IMR-90 (cell line): ENCODE measurements around the gene MAP2. TPM values are rescaled to one million over a fixed set of nuclear protein-coding genes. Genes with fewer than 3 reads are reported as not detected.

Experiments
- ATAC-seq: fragments of 200-7000 bp; cut with Tn5 transposase; 2 replicates; pipeline ENCODE4 v1.9.1; 2020; ENCODE audit warnings: low read depth, mild to moderate bottlenecking, moderate library complexity
- BruUV-seq: library from RNA; stranded (reverse); fragments of 400-500 nt; replicated peaks from 2 replicates; lab custom pipeline; 2021; lab: Mats Ljungman, UMichigan
- CTCF ChIA-PET: fragments of 300-600 bp; formaldehyde crosslinking; extraction: SDS; loops from one replicate; lab custom pipeline; 2021; ENCODE audit warnings: antibody characterized with exemption; lab: Yijun Ruan, JAX
- POLR2A ChIA-PET: fragments of 300-600 bp; sonication (Branson Sonifier 250); formaldehyde crosslinking; loops from one replicate; lab custom pipeline; 2022; ENCODE audit warnings: antibody characterized with exemption; ENCODE audit not compliant: unreplicated experiment; lab: Charles Lee
- DNase-seq: peaks from one replicate; pipeline ENCODE4 v3.0.0; 2013
- H2AFZ ChIP-seq: replicated peaks from 2 replicates; pipeline ENCODE3; 2013; ENCODE audit warnings: low read length, mild to moderate bottlenecking; ENCODE audit not compliant: poor library complexity
- H2AK5ac ChIP-seq: 2 replicates; pipeline ENCODE4 v1.6.1; 2013; ENCODE audit warnings: low read depth, low read length, inconsistent platforms
- H2AK9ac ChIP-seq: replicated peaks from 2 replicates; pipeline ENCODE3; 2013; ENCODE audit warnings: mild to moderate bottlenecking, low read depth, low read length, moderate library complexity; ENCODE audit not compliant: poor library complexity
- H2BK120ac ChIP-seq: 2 replicates; pipeline ENCODE4 v1.6.1; 2013; ENCODE audit warnings: low read depth, low read length, inconsistent platforms
- H2BK15ac ChIP-seq: 3 replicates; pipeline ENCODE4 v1.6.1; 2013; ENCODE audit warnings: low read depth, low read length, inconsistent platforms
- H2BK20ac ChIP-seq: 2 replicates; pipeline ENCODE4 v1.6.1; 2013; ENCODE audit warnings: low read depth, mild to moderate bottlenecking, inconsistent platforms, low read length, moderate library complexity
- H2BK5ac ChIP-seq: 2 replicates; pipeline ENCODE4 v1.6.1; 2013; ENCODE audit warnings: mild to moderate bottlenecking, low read depth, low read length, inconsistent platforms; ENCODE audit not compliant: poor library complexity, severe bottlenecking
- H3K14ac ChIP-seq: replicated peaks from 2 replicates; pipeline ENCODE4 v1.6.1; 2013; ENCODE audit warnings: low read depth, low read length, inconsistent platforms
- H3K18ac ChIP-seq: 2 replicates; pipeline ENCODE4 v1.6.1; 2013; ENCODE audit warnings: low read depth, low read length, control low read depth
- H3K23ac ChIP-seq: 2 replicates; pipeline ENCODE4 v1.6.1; 2013; ENCODE audit warnings: low read depth, low read length, inconsistent platforms
- H3K27ac ChIP-seq: 2 replicates; pipeline ENCODE4 v1.5.1; 2013; ENCODE audit warnings: mild to moderate bottlenecking, control low read depth, low read length; ENCODE audit not compliant: insufficient read depth
- H3K27me3 ChIP-seq: 2 replicates; pipeline ENCODE4 v1.6.1; 2013; ENCODE audit warnings: low read length; ENCODE audit not compliant: control insufficient read depth, insufficient read depth
- H3K36me3 ChIP-seq: 2 replicates; pipeline ENCODE4 v1.6.1; 2013; ENCODE audit warnings: low read length, mixed read lengths; ENCODE audit not compliant: control insufficient read depth, insufficient read depth
- H3K4ac ChIP-seq: 2 replicates; pipeline ENCODE4 v1.6.1; 2013; ENCODE audit warnings: low read depth, low read length, inconsistent platforms
- H3K4me1 ChIP-seq: 2 replicates; pipeline ENCODE4 v1.6.1; 2013; ENCODE audit warnings: low read length, mixed read lengths; ENCODE audit not compliant: control insufficient read depth, insufficient read depth
- H3K4me2 ChIP-seq: 2 replicates; pipeline ENCODE4 v1.6.1; 2013; ENCODE audit warnings: low read depth, mild to moderate bottlenecking, control low read depth, low read length, moderate library complexity
- H3K4me3 ChIP-seq: 2 replicates; pipeline ENCODE4 v1.5.1; 2013; ENCODE audit warnings: low read depth, mild to moderate bottlenecking, control low read depth, low read length, moderate library complexity; ENCODE audit not compliant: insufficient read depth
- H3K56ac ChIP-seq: 2 replicates; pipeline ENCODE4 v1.6.1; 2013; ENCODE audit warnings: low read length, inconsistent platforms; ENCODE audit not compliant: insufficient read depth; ENCODE audit errors: extremely low read depth
- H3K79me1 ChIP-seq, 2 experiments: 2 replicates each; pipeline ENCODE4 v1.6.1; 2013; ENCODE audit warnings: low read length in 2 of 2, inconsistent platforms in 1 of 2, low read depth in 1 of 2
- H3K9ac ChIP-seq: 2 replicates; pipeline ENCODE4 v1.6.1; 2013; ENCODE audit warnings: low read depth, low read length, control low read depth
- H3K9me1 ChIP-seq: 2 replicates; pipeline ENCODE4 v1.6.1; 2013; ENCODE audit warnings: low read length, inconsistent platforms; ENCODE audit not compliant: insufficient read depth
- H3K9me3 ChIP-seq: 2 replicates; pipeline ENCODE4 v1.6.1; 2013; ENCODE audit warnings: low read length; ENCODE audit not compliant: control insufficient read depth, insufficient read depth
- H4K20me1 ChIP-seq: 2 replicates; pipeline ENCODE4 v1.6.1; 2013; ENCODE audit warnings: low read length, inconsistent platforms; ENCODE audit not compliant: insufficient read depth
- H4K5ac ChIP-seq: 2 replicates; pipeline ENCODE4 v1.6.1; 2013; ENCODE audit warnings: mild to moderate bottlenecking, low read depth, low read length, control low read depth
- H4K8ac ChIP-seq, 2 experiments: 2 replicates each; pipeline ENCODE4 v1.6.1; 2013; ENCODE audit warnings: low read depth in 2 of 2, low read length in 2 of 2, control low read depth in 1 of 2, inconsistent platforms in 1 of 2
- H4K91ac ChIP-seq: 2 replicates; pipeline ENCODE4 v1.6.1; 2013; ENCODE audit warnings: low read depth, low read length, inconsistent platforms; ENCODE audit not compliant: insufficient read depth
- BHLHE40 ChIP-seq: fragments of 150-350 bp; IDR thresholded peaks from 2 replicates; pipeline ENCODE4 v1.6.1; 2016; ENCODE audit warnings: mild to moderate bottlenecking, low read depth, low read length
- CHD1 ChIP-seq: IDR thresholded peaks from 2 replicates; pipeline ENCODE4 v1.6.1; 2012; ENCODE audit warnings: low read depth, low read length, improper control_type of control experiment
- ELK1 ChIP-seq: fragments of 150-350 bp; IDR thresholded peaks from 2 replicates; pipeline ENCODE4 v1.6.1; 2016; ENCODE audit warnings: low read depth, mild to moderate bottlenecking, low read length, moderate library complexity, borderline replicate concordance
- MAFK ChIP-seq: IDR thresholded peaks from 2 replicates; pipeline ENCODE4 v1.6.1; 2012; ENCODE audit warnings: low read depth, low read length, improper control_type of control experiment
- MAZ ChIP-seq: IDR thresholded peaks from 2 replicates; pipeline ENCODE4 v1.6.1; 2012; ENCODE audit warnings: low read depth, mild to moderate bottlenecking, low read length, improper control_type of control experiment, moderate library complexity, borderline replicate concordance
- MXI1 ChIP-seq: IDR thresholded peaks from 2 replicates; pipeline ENCODE4 v1.6.1; 2012; ENCODE audit warnings: low read depth, mild to moderate bottlenecking, low read length, moderate library complexity, borderline replicate concordance
- NFE2L2 ChIP-seq: fragments of 150-350 bp; IDR thresholded peaks from 2 replicates; pipeline ENCODE4 v1.6.1; 2016; ENCODE audit warnings: low read depth, mild to moderate bottlenecking, low read length
- POLR2A ChIP-seq: IDR thresholded peaks from 2 replicates; pipeline ENCODE4 v1.6.1; 2012; ENCODE audit warnings: mild to moderate bottlenecking, low read depth, low read length
- RAD21 ChIP-seq: IDR thresholded peaks from 2 replicates; pipeline ENCODE4 v1.6.1; 2012; ENCODE audit warnings: low read length, improper control_type of control experiment
- RCOR1 ChIP-seq: IDR thresholded peaks from 2 replicates; pipeline ENCODE4 v1.6.1; 2012; ENCODE audit warnings: mild to moderate bottlenecking, low read length, improper control_type of control experiment; ENCODE audit not compliant: insufficient replicate concordance
- SMC3 ChIP-seq: fragments of 150-350 bp; IDR thresholded peaks from 2 replicates; pipeline ENCODE4 v1.6.1; 2016; ENCODE audit warnings: low read depth, mild to moderate bottlenecking, antibody characterized with exemption, low read length, moderate library complexity
- USF2 ChIP-seq: fragments of 150-350 bp; IDR thresholded peaks from 2 replicates; pipeline ENCODE4 v1.6.1; 2017; ENCODE audit warnings: mild to moderate bottlenecking, antibody characterized with exemption, low read length, low read depth
- WGBS, 2 experiments: methylation state at CpG; one replicate each; pipeline versions ENCODE4 v1.1.5 to v1.1.7; 2013; ENCODE audit warnings: missing lambda C conversion rate in 2 of 2; ENCODE audit not compliant: insufficient read length in 1 of 2; ENCODE audit errors: extremely low coverage in 2 of 2; 5-methylcytosine and 5-hydroxymethylcytosine counted together
- dilution Hi-C: fragments of 300-500 bp; cut with HindIII; formaldehyde crosslinking; loops from one replicate; pipeline ENCODE4 v1.14.3; 2018; ENCODE audit warnings: low sequenced_read_pairs; ENCODE audit not compliant: unreplicated experiment
- in situ Hi-C: fragments of 300-500 bp; cut with MboI; formaldehyde crosslinking; loops from 3 replicates; pipeline ENCODE4 v1.14.3; 2019; ENCODE audit warnings: low sequenced_read_pairs, inconsistent platforms, mixed read lengths
- intact Hi-C: fragments of 100-400 bp; cut with micrococcal nuclease; formaldehyde crosslinking; loops from 2 replicates; pipeline ENCODE4 v1.10.0; 2022
- polyA plus RNA-seq, 3 experiments: library from polyadenylated mRNA; depleted of rRNA; stranded (reverse); fragments of >200 nt; gene quantifications; 2 replicates each; pipeline ENCODE4 v1.2.3, GENCODE V29; 2012; ENCODE audit warnings: low replicate concordance in 1 of 3
- total RNA-seq: library from RNA; depleted of rRNA; stranded (reverse); fragments of >200 nt; gene quantifications from 2 replicates; pipeline ENCODE4 v1.2.3, GENCODE V29; 2012

The MAP2 gene
- total and polyA plus RNA-seq, 2 of the 4 experiments (the other 2 are of a cell fraction) = 0.29 to 0.36 TPM

- Histone ChIP-seq H4K20me1 (no peaks in the 10 kb centered on the region), H4K91ac (no peak overlapping the region), H3K56ac (no peak overlapping the region), H3K4me2 (no peak overlapping the region), H2AK9ac (no peak overlapping the region), H2BK5ac (no peak overlapping the region), H3K4me3 (no peak overlapping the region), H3K27ac (no peak overlapping the region), H3K9me3 (no peaks in the 10 kb centered on the region), H3K79me1 (no peaks in the 10 kb centered on the region), H2BK15ac (no peak overlapping the region), H2AK5ac (no peak overlapping the region), H2AFZ (no peak overlapping the region), H3K14ac (no peak overlapping the region), H3K4me1 (no peaks in the 10 kb centered on the region), H4K5ac (no peak overlapping the region), H4K8ac (no peak overlapping the region), H3K9me1 (no peaks in the 10 kb centered on the region), H3K27me3 (no peaks in the 10 kb centered on the region), H3K4ac (no peak overlapping the region), H2BK120ac (no peak overlapping the region), H3K23ac (no peak overlapping the region), H2BK20ac (no peak overlapping the region), H3K18ac (no peak overlapping the region), H3K9ac (no peak overlapping the region), H3K36me3 (no peaks in the 10 kb centered on the region)
- CTCF ChIA-PET = no interaction called here
- in situ Hi-C loops = no loop called here
- POLR2A ChIA-PET = no interaction called here
- no peak for ATAC-seq
- WGBS, 2 experiments = no CpG with 5 or more reads among the region's 3 CpGs
- TF ChIP-seq MAFK = no peak
- no peak for TF ChIP-seq SMC3
- TF ChIP-seq ELK1 = no peak
- no peak for TF ChIP-seq BHLHE40
- no peak for TF ChIP-seq POLR2A
- TF ChIP-seq RAD21 = no peak
- no peak for TF ChIP-seq USF2
- no peak for TF ChIP-seq MAZ
- no peak for TF ChIP-seq NFE2L2
- no peak for TF ChIP-seq MXI1
- TF ChIP-seq CHD1 = no peak
- TF ChIP-seq RCOR1 = no peak
- intact Hi-C loops = no loop called here
- DNase-seq = no peak
- no TSS peak for BruUV-seq
- dilution Hi-C loops = no loop called here
These were observed 17.7 kb downstream of the MAP2 start for GRCh38 chr2:209441541-209441940.
